ENCODE data around the gene DCLRE1C.
"Not testable (repeated sequence)": the region's sequence is repeated elsewhere in the genome, so short reads cannot be mapped to it uniquely, and the experiment has no call there.

Gene DCLRE1C

GRCh38 chr10:14938971-14939370 lies 14.9 kb downstream of the DCLRE1C start:
- not testable (repeated sequence) for H3K9me3 ChIP-seq (ENCODE audit: control insufficient read depth in 1 of 2, low read length in 2 of 2); H3K4me3 ChIP-seq (ENCODE audit: low read depth in 1 of 2, low read length in 2 of 2); H3K27me3 ChIP-seq (ENCODE audit: low read depth, low read length); H3K27ac ChIP-seq (ENCODE audit: low read length); H3K4me1 ChIP-seq (ENCODE audit: control insufficient read depth in 1 of 2, insufficient read depth in 2 of 2, low read length in 2 of 2)
- peaks cover 0 to 31% of the 10 kb centered on the region in 2 donors for H3K36me3 ChIP-seq (ENCODE audit: control insufficient read depth in 1 of 2, insufficient read depth in 2 of 2, low read length in 2 of 2)

- H3K27me3 ChIP-seq (ENCODE audit: low read depth, low read length) = no peaks in the 10 kb centered on the region
- no peak overlapping the region for H3K27ac ChIP-seq (ENCODE audit: low read length)
- H3K4me1 ChIP-seq (ENCODE audit: control insufficient read depth in 1 of 2, insufficient read depth in 2 of 2, low read length in 2 of 2) = no peaks in the 10 kb centered on the region
- peaks cover 11 to 42% of the 10 kb centered on the region in 2 donors for H3K36me3 ChIP-seq (ENCODE audit: control insufficient read depth in 1 of 2, insufficient read depth in 2 of 2, low read length in 2 of 2)
- H3K4me3 ChIP-seq (ENCODE audit: low read depth in 1 of 2, low read length in 2 of 2) = no peak overlapping the region
- H3K9me3 ChIP-seq (ENCODE audit: control insufficient read depth in 1 of 2, low read length in 2 of 2) = no peaks in the 10 kb centered on the region
Measured at GRCh38 chr10:14936584-14936983, 17.3 kb downstream of the DCLRE1C start.

- peaks cover 27 to 71% of the 10 kb centered on the region in 2 donors for H3K36me3 ChIP-seq (ENCODE audit: control insufficient read depth in 1 of 2, insufficient read depth in 2 of 2, low read length in 2 of 2)
- H3K9me3 ChIP-seq (ENCODE audit: control insufficient read depth in 1 of 2, low read length in 2 of 2) = no peaks in the 10 kb centered on the region
- H3K27ac ChIP-seq (ENCODE audit: low read length) = no peak overlapping the region
- no peaks in the 10 kb centered on the region for H3K27me3 ChIP-seq (ENCODE audit: low read depth, low read length)
- no peak overlapping the region for H3K4me3 ChIP-seq (ENCODE audit: low read depth in 1 of 2, low read length in 2 of 2)
- H3K4me1 ChIP-seq (ENCODE audit: control insufficient read depth in 1 of 2, insufficient read depth in 2 of 2, low read length in 2 of 2) = no peaks in the 10 kb centered on the region
Measured at GRCh38 chr10:14930610-14931009, 23.3 kb downstream of the DCLRE1C start.

- no peaks in the 10 kb centered on the region for H3K27me3 ChIP-seq (ENCODE audit: low read depth, low read length)
- no peak overlapping the region for H3K4me3 ChIP-seq (ENCODE audit: low read depth in 1 of 2, low read length in 2 of 2)
- H3K4me1 ChIP-seq (ENCODE audit: control insufficient read depth in 1 of 2, insufficient read depth in 2 of 2, low read length in 2 of 2) = no peaks in the 10 kb centered on the region
- peaks cover 39 to 66% of the 10 kb centered on the region in 2 donors for H3K36me3 ChIP-seq (ENCODE audit: control insufficient read depth in 1 of 2, insufficient read depth in 2 of 2, low read length in 2 of 2)
- no peaks in the 10 kb centered on the region for H3K9me3 ChIP-seq (ENCODE audit: control insufficient read depth in 1 of 2, low read length in 2 of 2)
- no peak overlapping the region for H3K27ac ChIP-seq (ENCODE audit: low read length)
Measured at GRCh38 chr10:14926722-14927416, 27.0 kb downstream of the DCLRE1C start.

- Histone ChIP-seq H3K36me3 (ENCODE audit: control insufficient read depth in 1 of 2, insufficient read depth in 2 of 2, low read length in 2 of 2) (peaks cover 45 to 65% of the 10 kb centered on the region in 2 donors), H3K9me3 (ENCODE audit: control insufficient read depth in 1 of 2, low read length in 2 of 2) (no peaks in the 10 kb centered on the region), H3K27me3 (ENCODE audit: low read depth, low read length) (no peaks in the 10 kb centered on the region), H3K4me1 (ENCODE audit: control insufficient read depth in 1 of 2, insufficient read depth in 2 of 2, low read length in 2 of 2) (no peaks in the 10 kb centered on the region), H3K4me3 (ENCODE audit: low read depth in 1 of 2, low read length in 2 of 2) (no peak overlapping the region), H3K27ac (ENCODE audit: low read length) (no peak overlapping the region)
Measured at GRCh38 chr10:14926061-14926470, 27.8 kb downstream of the DCLRE1C start.

- Histone ChIP-seq H3K36me3 (ENCODE audit: control insufficient read depth in 1 of 2, insufficient read depth in 2 of 2, low read length in 2 of 2) (peaks cover 41 to 63% of the 10 kb centered on the region in 2 donors), H3K27ac (ENCODE audit: low read length) (no peak overlapping the region), H3K4me1 (ENCODE audit: control insufficient read depth in 1 of 2, insufficient read depth in 2 of 2, low read length in 2 of 2) (no peaks in the 10 kb centered on the region), H3K9me3 (ENCODE audit: control insufficient read depth in 1 of 2, low read length in 2 of 2) (no peaks in the 10 kb centered on the region), H3K27me3 (ENCODE audit: low read depth, low read length) (no peaks in the 10 kb centered on the region), H3K4me3 (ENCODE audit: low read depth in 1 of 2, low read length in 2 of 2) (no peak overlapping the region)
Measured at GRCh38 chr10:14925268-14925667, 28.6 kb downstream of the DCLRE1C start.

- Histone ChIP-seq H3K4me1 (ENCODE audit: control insufficient read depth in 1 of 2, insufficient read depth in 2 of 2, low read length in 2 of 2) (no peaks in the 10 kb centered on the region), H3K9me3 (ENCODE audit: control insufficient read depth in 1 of 2, low read length in 2 of 2) (no peaks in the 10 kb centered on the region), H3K27me3 (ENCODE audit: low read depth, low read length) (no peaks in the 10 kb centered on the region), H3K4me3 (ENCODE audit: low read depth in 1 of 2, low read length in 2 of 2) (no peak overlapping the region), H3K36me3 (ENCODE audit: control insufficient read depth in 1 of 2, insufficient read depth in 2 of 2, low read length in 2 of 2) (peaks cover 52 to 68% of the 10 kb centered on the region in 2 donors), H3K27ac (ENCODE audit: low read length) (no peak overlapping the region)
Measured at GRCh38 chr10:14924013-14924412, 29.9 kb downstream of the DCLRE1C start.

GRCh38 chr10:14918964-14919363 lies 34.9 kb downstream of the DCLRE1C start:
- H3K4me1 ChIP-seq (ENCODE audit: control insufficient read depth in 1 of 2, insufficient read depth in 2 of 2, low read length in 2 of 2) = no peaks in the 10 kb centered on the region
- no peak overlapping the region for H3K27ac ChIP-seq (ENCODE audit: low read length)
- H3K9me3 ChIP-seq (ENCODE audit: control insufficient read depth in 1 of 2, low read length in 2 of 2) = peaks cover 13 to 23% of the 10 kb centered on the region in 2 donors
- peaks cover 69 to 90% of the 10 kb centered on the region in 2 donors for H3K36me3 ChIP-seq (ENCODE audit: control insufficient read depth in 1 of 2, insufficient read depth in 2 of 2, low read length in 2 of 2)
- no peaks in the 10 kb centered on the region for H3K27me3 ChIP-seq (ENCODE audit: low read depth, low read length)
- H3K4me3 ChIP-seq (ENCODE audit: low read depth in 1 of 2, low read length in 2 of 2) = no peak overlapping the region

GRCh38 chr10:14917827-14918226 lies 36.1 kb downstream of the DCLRE1C start:
- no peaks in the 10 kb centered on the region for H3K27me3 ChIP-seq (ENCODE audit: low read depth, low read length)
- peak overlapping the region in 1 of 2 donors; percentile 18 for H3K4me3 ChIP-seq (ENCODE audit: low read depth in 1 of 2, low read length in 2 of 2)
- no peak overlapping the region for H3K27ac ChIP-seq (ENCODE audit: low read length)
- H3K4me1 ChIP-seq (ENCODE audit: control insufficient read depth in 1 of 2, insufficient read depth in 2 of 2, low read length in 2 of 2) = no peaks in the 10 kb centered on the region
- peaks cover 13 to 23% of the 10 kb centered on the region in 2 donors for H3K9me3 ChIP-seq (ENCODE audit: control insufficient read depth in 1 of 2, low read length in 2 of 2)
- peaks cover 60 to 85% of the 10 kb centered on the region in 2 donors for H3K36me3 ChIP-seq (ENCODE audit: control insufficient read depth in 1 of 2, insufficient read depth in 2 of 2, low read length in 2 of 2)

- no peak overlapping the region for H3K27ac ChIP-seq (ENCODE audit: low read length)
- H3K4me3 ChIP-seq (ENCODE audit: low read depth in 1 of 2, low read length in 2 of 2) = no peak overlapping the region
- H3K9me3 ChIP-seq (ENCODE audit: control insufficient read depth in 1 of 2, low read length in 2 of 2) = peaks cover 13 to 23% of the 10 kb centered on the region in 2 donors
- H3K36me3 ChIP-seq (ENCODE audit: control insufficient read depth in 1 of 2, insufficient read depth in 2 of 2, low read length in 2 of 2) = peaks cover 50 to 74% of the 10 kb centered on the region in 2 donors
- no peaks in the 10 kb centered on the region for H3K4me1 ChIP-seq (ENCODE audit: control insufficient read depth in 1 of 2, insufficient read depth in 2 of 2, low read length in 2 of 2)
- no peaks in the 10 kb centered on the region for H3K27me3 ChIP-seq (ENCODE audit: low read depth, low read length)
Measured at GRCh38 chr10:14916600-14916999, 37.3 kb downstream of the DCLRE1C start.

GRCh38 chr10:14911801-14912200 lies 42.1 kb downstream of the DCLRE1C start:
- Histone ChIP-seq H3K27me3 (ENCODE audit: low read depth, low read length) (no peaks in the 10 kb centered on the region), H3K36me3 (ENCODE audit: control insufficient read depth in 1 of 2, insufficient read depth in 2 of 2, low read length in 2 of 2) (peaks cover 46 to 64% of the 10 kb centered on the region in 2 donors), H3K4me1 (ENCODE audit: control insufficient read depth in 1 of 2, insufficient read depth in 2 of 2, low read length in 2 of 2) (no peaks in the 10 kb centered on the region), H3K27ac (ENCODE audit: low read length) (no peak overlapping the region), H3K4me3 (ENCODE audit: low read depth in 1 of 2, low read length in 2 of 2) (no peak overlapping the region), H3K9me3 (ENCODE audit: control insufficient read depth in 1 of 2, low read length in 2 of 2) (peaks cover 7 to 9% of the 10 kb centered on the region in 2 donors)

GRCh38 chr10:14910953-14911352 lies 42.9 kb downstream of the DCLRE1C start:
- Histone ChIP-seq H3K27ac (ENCODE audit: low read length) (no peak overlapping the region), H3K27me3 (ENCODE audit: low read depth, low read length) (no peaks in the 10 kb centered on the region), H3K4me1 (ENCODE audit: control insufficient read depth in 1 of 2, insufficient read depth in 2 of 2, low read length in 2 of 2) (no peaks in the 10 kb centered on the region), H3K36me3 (ENCODE audit: control insufficient read depth in 1 of 2, insufficient read depth in 2 of 2, low read length in 2 of 2) (peaks cover 38 to 56% of the 10 kb centered on the region in 2 donors), H3K9me3 (ENCODE audit: control insufficient read depth in 1 of 2, low read length in 2 of 2) (peaks cover under 1 to 1% of the 10 kb centered on the region in 2 donors), H3K4me3 (ENCODE audit: low read depth in 1 of 2, low read length in 2 of 2) (no peak overlapping the region)
